ENCODE measurements around the gene CNTN4.

GRCh38 chr3:2391896-2392295, 293.2 kb downstream of the CNTN4 start:
- no peak for TF ChIP-seq CTCF (IDR thresholded peaks at IDR 0.05; ENCODE audit: insufficient read depth, low read depth, low read length)
- no peak for TF ChIP-seq EZH2 (IDR thresholded peaks at IDR 0.05; ENCODE audit: insufficient read depth, low read length)
